K562 (cell line): ENCODE results near the gene PPP1R15B. TPM values are rescaled to one million over a fixed set of nuclear protein-coding genes. Genes with fewer than 3 reads are reported as not detected.

Experiments used
- C11orf30 ChIP-seq: fragments of 450-650 bp; IDR thresholded peaks from 2 replicates; pipeline ENCODE4 v1.6.1; 2016; ENCODE audit warnings: low read depth, mild to moderate bottlenecking
- CBX1 ChIP-seq: sonication (generic); IDR thresholded peaks from 2 replicates; pipeline ENCODE4 v1.6.1; 2016; ENCODE audit warnings: antibody characterized with exemption, low read depth, mild to moderate bottlenecking
- GABPB2 ChIP-seq: fragments of 250-450 bp; sonication (Bioruptor Pico); conservative IDR thresholded peaks from 2 replicates; pipeline ENCODE4 v1.5.1; 2021; ENCODE audit warnings: mild to moderate bottlenecking
- HIVEP1 ChIP-seq: fragments of 250-450 bp; sonication (Bioruptor Pico); IDR thresholded peaks from 2 replicates; pipeline ENCODE4 v1.4.0; 2020; ENCODE audit warnings: mild to moderate bottlenecking
- HNRNPH1 ChIP-seq: fragments of 200-400 bp; formaldehyde crosslinking; optimal IDR thresholded peaks from 2 replicates; pipeline ENCODE3; 2017; ENCODE audit warnings: low read depth, mild to moderate bottlenecking, low read length, moderate library complexity
- KAT2B ChIP-seq: IDR thresholded peaks from one replicate; pipeline ENCODE4 v1.6.1; 2012; ENCODE audit warnings: low read depth, mild to moderate bottlenecking, control low read depth, inconsistent platforms, low read length, moderate library complexity
- MLX ChIP-seq, 2 experiments: fragments of 450-650 bp in 1 of 2; sonication (generic) in 1 of 2; formaldehyde crosslinking; conservative IDR thresholded peaks; 2 replicates each; pipeline versions ENCODE4 v1.4.0 to v1.8.1; 2020 to 2022; ENCODE audit warnings: mild to moderate bottlenecking in 1 of 2, missing genetic modification reagents in 1 of 2
- NCOA6 ChIP-seq: fragments of 450-650 bp; IDR thresholded peaks from 2 replicates; pipeline ENCODE4 v1.6.1; 2017; ENCODE audit warnings: mild to moderate bottlenecking
- POLR2G ChIP-seq: fragments of 200-400 bp; formaldehyde crosslinking; IDR thresholded peaks from 2 replicates; pipeline ENCODE4 v1.6.1; 2017; ENCODE audit warnings: low read depth, mild to moderate bottlenecking, antibody characterized with exemption, low read length, moderate library complexity
- PREB ChIP-seq: sonication (generic); formaldehyde crosslinking; IDR thresholded peaks from 2 replicates; pipeline ENCODE4 v1.8.1; 2023; ENCODE audit warnings: mild to moderate bottlenecking, missing genetic modification reagents
- PURB ChIP-seq: sonication (generic); formaldehyde crosslinking; IDR thresholded peaks from 2 replicates; pipeline ENCODE4 v1.9.0; 2021; ENCODE audit warnings: low read depth, mild to moderate bottlenecking, missing genetic modification reagents
- RBM22 ChIP-seq: fragments of 200-400 bp; formaldehyde crosslinking; IDR thresholded peaks from 2 replicates; pipeline ENCODE4 v1.6.1; 2018; ENCODE audit warnings: low read length, low read depth; ENCODE audit not compliant: poor library complexity, severe bottlenecking
- SIN3A ChIP-seq, 2 experiments: fragments of 150-350 bp in 1 of 2; IDR thresholded peaks; 2 replicates each; pipeline ENCODE4 v1.6.1; 2011 to 2016; ENCODE audit warnings: borderline replicate concordance in 2 of 2, low read depth in 2 of 2, low read length in 2 of 2, mild to moderate bottlenecking in 2 of 2, moderate library complexity in 2 of 2; ENCODE audit not compliant: control insufficient read depth in 1 of 2
- SMAD2 ChIP-seq: fragments of 150-350 bp; IDR thresholded peaks from 2 replicates; pipeline ENCODE4 v1.6.1; 2014; ENCODE audit warnings: low read depth, mild to moderate bottlenecking, low read length
- TCFL5 ChIP-seq: fragments of 250-450 bp; sonication (Bioruptor Pico); conservative IDR thresholded peaks from 2 replicates; pipeline ENCODE4 v1.6.1; 2021; ENCODE audit warnings: mild to moderate bottlenecking, moderate library complexity, matching md5 sums
- WHSC1 ChIP-seq: IDR thresholded peaks from one replicate; pipeline ENCODE4 v1.6.1; 2012; ENCODE audit warnings: low read length, control low read depth, inconsistent platforms
- ZFPM2 ChIP-seq: fragments of 250-450 bp; sonication (Bioruptor Pico); IDR thresholded peaks from 2 replicates; pipeline ENCODE4 v1.5.1; 2022; ENCODE audit warnings: mild to moderate bottlenecking
- ZNF121 ChIP-seq: sonication (generic); formaldehyde crosslinking; conservative IDR thresholded peaks from 2 replicates; pipeline ENCODE4 v1.8.0; 2022; ENCODE audit warnings: missing genetic modification reagents
- ZNF232 ChIP-seq: sonication (generic); formaldehyde crosslinking; IDR thresholded peaks from 2 replicates; pipeline ENCODE4 v1.8.0; 2022; ENCODE audit warnings: mild to moderate bottlenecking, missing genetic modification reagents
- polyA plus RNA-seq, 8 experiments: library from polyadenylated mRNA; depleted of rRNA in 4 of 8; stranded (reverse) in 5 of 8; unstranded in 3 of 8; fragments of >200 nt; fragmentation: Nextera tagmentation in 2 of 8; fragmentation: Illumina TruSeq in 1 of 8; extraction: Ambion mirVana in 2 of 8; extraction: Trizol in 1 of 8; gene quantifications; 2 replicates each; pipeline versions ENCODE4 v1.2.1 to v1.2.3, GENCODE V29; 2011 to 2014; ENCODE audit warnings: inconsistent platforms in 1 of 8, missing spikeins in 1 of 8
- total RNA-seq, 7 experiments: library from RNA; depleted of rRNA in 6 of 7; stranded (reverse); fragments of >200 nt in 6 of 7; fragmentation: Illumina TruSeq in 2 of 7; extraction: Trizol in 2 of 7; gene quantifications; 2 replicates each; pipeline versions ENCODE4 v1.2.1 to v1.2.3, GENCODE V29; 2011 to 2021; ENCODE audit warnings: low replicate concordance in 1 of 7
- TF ChIP-seq, protein P1 (sequence below): fragments of 450-650 bp; IDR thresholded peaks from 2 replicates; pipeline ENCODE4 v1.6.1; 2016
- TF ChIP-seq, protein P2 (sequence below), 2 experiments: fragments of 150-350 bp in 1 of 2; IDR thresholded peaks; 2 replicates each; pipeline ENCODE4 v1.6.1; 2012 to 2016; ENCODE audit warnings: low read depth in 2 of 2, low read length in 2 of 2, mild to moderate bottlenecking in 1 of 2, moderate library complexity in 1 of 2

Gene PPP1R15B
- total and polyA plus RNA-seq, 9 of the 15 experiments (the other 6 are each of a cell fraction or from before 2014, with no cell fraction given): 17.0 to 48.1 (median 30.8) TPM

DNA sequence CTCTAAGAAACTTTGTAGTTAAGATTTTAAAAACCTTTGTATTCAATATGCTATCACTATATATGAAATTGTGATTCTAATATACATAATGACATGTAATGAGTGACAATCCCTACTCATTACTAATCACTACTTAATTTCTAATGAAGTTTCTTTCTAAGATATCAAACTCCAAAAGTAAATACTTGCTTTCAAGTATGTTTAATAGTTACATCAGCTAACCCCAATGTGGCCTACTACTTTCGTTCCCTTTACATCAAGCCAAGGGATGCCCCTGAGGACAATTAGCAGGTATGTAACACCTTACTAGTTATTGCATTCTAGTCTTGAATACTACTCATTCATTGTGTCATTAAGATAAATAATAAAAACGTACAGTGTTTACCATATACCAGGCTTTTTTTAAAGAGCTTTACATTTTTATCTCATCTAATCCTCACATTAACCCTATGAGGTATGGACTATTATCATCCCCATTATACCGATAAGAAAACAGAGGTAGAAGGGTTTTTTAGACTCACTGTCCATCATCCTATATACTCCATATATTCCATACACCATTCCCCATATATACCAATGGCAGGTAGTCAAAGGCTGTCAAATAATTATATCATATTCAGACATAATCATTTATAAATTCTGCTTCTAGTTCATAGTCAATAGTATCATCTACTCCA lies 4.2 kb downstream of the PPP1R15B start (continued):
- TF ChIP-seq SIN3A (IDR thresholded peaks at IDR 0.05; ENCODE audit: borderline replicate concordance in 2 of 2, control insufficient read depth in 1 of 2, low read depth in 2 of 2, low read length in 2 of 2) (0 out of 4 replicates have a peak, but pooled peaks of 1 of the 2 experiments have one; percentile 11), RBM22 (no peak), HIVEP1 (CRISPR knock-in tag) (no peak), POLR2G (peak; percentile 14; the same call in 1 of the 2 replicates), CBX1 (no peak), HNRNPH1 (no peak), PREB (CRISPR knock-in tag) (no peak), ZNF121 (CRISPR knock-in tag) (no peak), MLX (CRISPR knock-in tag; conservative IDR thresholded peaks at IDR 0.05) (no peak), KAT2B (no peak), GABPB2 (no peak), ZNF232 (0 out of 2 replicates have a peak, but pooled peaks have one; percentile 34), NCOA6 (0 out of 2 replicates have a peak, but pooled peaks have one; percentile 14), TCFL5 (no peak), SMAD2 (no peak), PURB (CRISPR knock-in tag) (no peak), WHSC1 (no peak), ZFPM2 (CRISPR knock-in tag) (no peak), C11orf30 (no peak)
- TF ChIP-seq, protein P1, sequence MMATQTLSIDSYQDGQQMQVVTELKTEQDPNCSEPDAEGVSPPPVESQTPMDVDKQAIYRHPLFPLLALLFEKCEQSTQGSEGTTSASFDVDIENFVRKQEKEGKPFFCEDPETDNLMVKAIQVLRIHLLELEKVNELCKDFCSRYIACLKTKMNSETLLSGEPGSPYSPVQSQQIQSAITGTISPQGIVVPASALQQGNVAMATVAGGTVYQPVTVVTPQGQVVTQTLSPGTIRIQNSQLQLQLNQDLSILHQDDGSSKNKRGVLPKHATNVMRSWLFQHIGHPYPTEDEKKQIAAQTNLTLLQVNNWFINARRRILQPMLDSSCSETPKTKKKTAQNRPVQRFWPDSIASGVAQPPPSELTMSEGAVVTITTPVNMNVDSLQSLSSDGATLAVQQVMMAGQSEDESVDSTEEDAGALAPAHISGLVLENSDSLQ: 0 out of 2 replicates have a peak, but pooled peaks have one; percentile 20
- TF ChIP-seq, protein P2, sequence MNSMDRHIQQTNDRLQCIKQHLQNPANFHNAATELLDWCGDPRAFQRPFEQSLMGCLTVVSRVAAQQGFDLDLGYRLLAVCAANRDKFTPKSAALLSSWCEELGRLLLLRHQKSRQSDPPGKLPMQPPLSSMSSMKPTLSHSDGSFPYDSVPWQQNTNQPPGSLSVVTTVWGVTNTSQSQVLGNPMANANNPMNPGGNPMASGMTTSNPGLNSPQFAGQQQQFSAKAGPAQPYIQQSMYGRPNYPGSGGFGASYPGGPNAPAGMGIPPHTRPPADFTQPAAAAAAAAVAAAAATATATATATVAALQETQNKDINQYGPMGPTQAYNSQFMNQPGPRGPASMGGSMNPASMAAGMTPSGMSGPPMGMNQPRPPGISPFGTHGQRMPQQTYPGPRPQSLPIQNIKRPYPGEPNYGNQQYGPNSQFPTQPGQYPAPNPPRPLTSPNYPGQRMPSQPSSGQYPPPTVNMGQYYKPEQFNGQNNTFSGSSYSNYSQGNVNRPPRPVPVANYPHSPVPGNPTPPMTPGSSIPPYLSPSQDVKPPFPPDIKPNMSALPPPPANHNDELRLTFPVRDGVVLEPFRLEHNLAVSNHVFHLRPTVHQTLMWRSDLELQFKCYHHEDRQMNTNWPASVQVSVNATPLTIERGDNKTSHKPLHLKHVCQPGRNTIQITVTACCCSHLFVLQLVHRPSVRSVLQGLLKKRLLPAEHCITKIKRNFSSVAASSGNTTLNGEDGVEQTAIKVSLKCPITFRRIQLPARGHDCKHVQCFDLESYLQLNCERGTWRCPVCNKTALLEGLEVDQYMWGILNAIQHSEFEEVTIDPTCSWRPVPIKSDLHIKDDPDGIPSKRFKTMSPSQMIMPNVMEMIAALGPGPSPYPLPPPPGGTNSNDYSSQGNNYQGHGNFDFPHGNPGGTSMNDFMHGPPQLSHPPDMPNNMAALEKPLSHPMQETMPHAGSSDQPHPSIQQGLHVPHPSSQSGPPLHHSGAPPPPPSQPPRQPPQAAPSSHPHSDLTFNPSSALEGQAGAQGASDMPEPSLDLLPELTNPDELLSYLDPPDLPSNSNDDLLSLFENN (IDR thresholded peaks at IDR 0.05; ENCODE audit: low read depth in 2 of 2, low read length in 2 of 2): no peak
